Left cardiac atrium (tissue), 4 donors: ENCODE data around the gene CBLN1. TPM values are rescaled to one million over a fixed set of nuclear protein-coding genes. Genes with fewer than 3 reads are reported as not detected.
"Not testable (repeated sequence)": the region's sequence is repeated elsewhere in the genome, so short reads cannot be mapped to it uniquely, and the experiment has no call there.

Experiments used
- ATAC-seq, 2 donors: fragments of 200-7000 bp; cut with Tn5 transposase; one replicate each; pipeline ENCODE4 v1.9.1; 2020; ENCODE audit warnings: mild to moderate bottlenecking in 2 of 2, moderate library complexity in 2 of 2
- DNase-seq: peaks from one replicate; pipeline ENCODE4 v3.0.0-alpha.2; 2020
- intact Hi-C, 2 donors: fragments of 100-400 bp; cut with DNase I; formaldehyde crosslinking; loops; one replicate each; pipeline versions ENCODE4 v1.14.1 to v1.15.1; 2022 to 2023
- total RNA-seq, 2 donors: library from RNA; stranded (reverse); fragmentation: NEBNext Ultra II Directional; extraction: Animal tissue kit (Norgen Biotek cat#: 25700); gene quantifications; one replicate each; pipeline ENCODE4 v1.2.1, GENCODE V29; 2021
- donor health status: DM: no; HTN: yes; CAD: no.
- donor health status: DM: no; HTN: yes; CAD: no; lungs with severe emphysema.
- donor health status: DM: yes; HTN: yes; CAD: no.
- donor health status: Dilated cardiomyopathy.

The CBLN1 gene
- total RNA-seq, 2 donors from 2014 or later = 0.89 to 1.9 TPM

- DNase-seq, intact Hi-C loops, ATAC-seq: not testable (repeated sequence)
These were observed 53.3 kb downstream of the CBLN1 start for GRCh38 chr16:49228335-49228734.

Other genes starting within 250 kb of the CBLN1 start
- gene C16orf78, start 92.0 kb upstream of the CBLN1 start, total RNA-seq = not detected